HG02970 (cell line): ENCODE results near the gene USP3.

Source experiments
- ATAC-seq: cut with Tn5 transposase; IDR thresholded peaks from one replicate; pipeline ENCODE4 v1.9.1; 2021; ENCODE audit warnings: mild to moderate bottlenecking, moderate library complexity, moderate number of reproducible peaks; ENCODE audit not compliant: unreplicated experiment, low FRiP score

Gene USP3

GRCh38 chr15:63575312-63575711 lies 70.9 kb downstream of the USP3 start:
- ATAC-seq, result no peak

DNA sequence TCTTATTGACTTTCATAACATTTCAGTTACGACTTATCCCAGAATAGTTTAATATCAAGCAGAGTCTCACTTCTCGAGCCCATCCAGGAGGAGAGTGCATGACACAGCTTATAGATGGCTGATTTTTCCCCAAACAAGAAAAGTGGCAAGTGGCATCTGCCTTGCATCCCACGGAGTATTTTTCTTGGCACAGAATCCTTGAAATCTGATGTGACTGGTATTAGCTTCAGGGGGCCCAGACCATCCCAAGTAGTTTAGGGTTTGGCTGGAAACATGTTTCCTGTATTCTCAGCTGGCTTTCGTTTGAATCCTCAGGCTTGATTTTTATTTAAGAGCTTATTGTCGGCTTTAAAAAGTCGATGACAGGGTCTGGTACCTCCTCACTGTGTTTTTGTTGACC lies 72.0 kb downstream of the USP3 start:
- no peak for ATAC-seq

- ATAC-seq, result no peak
Measured at GRCh38 chr15:63582179-63582578, 77.8 kb downstream of the USP3 start.

- ATAC-seq, result no peak
Measured at GRCh38 chr15:63582718-63583426, 78.5 kb downstream of the USP3 start.

GRCh38 chr15:63586790-63587189 lies 82.4 kb downstream of the USP3 start:
- ATAC-seq, result no peak

GRCh38 chr15:63587527-63587926 lies 83.1 kb downstream of the USP3 start:
- no peak for ATAC-seq

DNA sequence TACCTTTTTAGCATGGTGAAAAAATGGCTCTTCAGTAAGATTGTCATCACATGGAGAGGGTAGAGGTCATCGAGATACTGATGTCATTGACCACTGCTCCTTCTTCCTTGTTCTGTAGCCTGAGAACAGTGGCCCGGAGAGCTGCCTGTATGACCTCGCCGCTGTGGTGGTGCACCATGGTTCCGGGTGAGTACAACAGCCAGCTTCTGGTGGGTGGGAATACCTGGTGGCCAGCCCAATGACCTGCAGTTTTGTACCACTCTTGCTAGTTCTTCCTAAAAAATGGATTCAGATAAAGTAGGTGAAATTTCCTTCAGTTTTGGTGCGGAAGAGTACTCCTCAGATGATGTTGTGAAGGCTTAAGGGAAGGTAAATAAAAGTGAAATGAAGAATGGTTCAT lies 84.4 kb downstream of the USP3 start:
- no peak for ATAC-seq

GRCh38 chr15:63593705-63594671 lies 89.6 kb downstream of the USP3 start:
- ATAC-seq, result no peak

- ATAC-seq, result no peak
Measured at GRCh38 chr15:63595065-63595464, 90.7 kb downstream of the USP3 start.

DNA sequence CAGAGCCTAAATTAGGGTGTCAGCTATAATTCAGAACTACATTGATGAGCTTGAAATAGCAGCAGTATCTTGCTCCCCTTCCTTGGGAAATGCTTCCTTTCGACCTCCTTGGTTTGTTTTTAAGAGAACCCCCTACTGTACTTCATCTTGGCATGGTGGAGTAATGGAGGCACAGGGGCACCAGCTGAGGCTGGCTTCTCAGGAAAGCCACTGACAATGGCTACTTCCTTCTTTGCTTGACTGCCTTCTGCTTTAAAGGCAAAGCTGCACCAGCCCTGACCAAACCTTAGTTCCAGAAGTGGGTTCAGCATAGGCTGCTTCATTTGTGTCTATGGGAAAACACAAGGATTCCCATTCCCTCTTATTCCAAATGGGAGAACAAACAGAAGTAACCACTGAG lies 91.3 kb downstream of the USP3 start:
- no peak for ATAC-seq

GRCh38 chr15:63596676-63597037 lies 92.3 kb downstream of the USP3 start:
- ATAC-seq, result no peak

DNA sequence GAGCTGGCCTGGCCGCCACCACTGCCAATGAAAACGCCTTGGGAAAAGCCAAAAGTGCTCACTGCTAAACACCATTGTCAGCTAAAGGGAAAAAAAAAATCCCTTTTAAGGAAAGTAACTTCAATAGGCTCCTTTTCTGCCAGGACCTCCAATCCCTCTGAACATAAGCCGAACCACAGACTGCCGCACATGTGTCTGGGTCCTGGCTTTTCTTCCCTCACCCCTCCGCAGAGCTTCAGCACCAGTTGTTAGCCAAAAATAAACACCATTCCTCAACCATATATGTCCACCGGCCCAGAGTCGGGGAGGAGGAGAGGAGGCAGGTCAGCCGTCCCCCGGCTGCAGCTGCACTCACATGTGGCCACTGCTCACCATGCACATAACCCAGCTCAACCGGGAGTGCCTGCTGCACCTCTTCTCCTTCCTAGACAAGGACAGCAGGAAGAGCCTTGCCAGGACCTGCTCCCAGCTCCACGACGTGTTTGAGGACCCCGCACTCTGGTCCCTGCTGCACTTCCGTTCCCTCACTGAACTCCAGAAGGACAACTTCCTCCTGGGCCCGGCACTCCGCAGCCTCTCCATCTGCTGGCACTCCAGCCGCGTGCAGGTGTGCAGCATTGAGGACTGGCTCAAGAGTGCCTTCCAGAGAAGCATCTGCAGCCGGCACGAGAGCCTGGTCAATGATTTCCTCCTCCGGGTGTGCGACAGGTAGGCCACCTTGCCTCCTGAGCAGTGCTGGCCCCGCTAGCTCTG lies 92.8 kb downstream of the USP3 start, which contains the start of gene FBXL22:
Gene FBXL22, plus strand, starts transcription at position 350 of the 753 bp plus-strand sequence. Its CDS starts 6 bp downstream, at position 356.
- no peak for ATAC-seq

GRCh38 chr15:63597821-63598220 lies 93.4 kb downstream of the USP3 start:
- ATAC-seq, result no peak

- no peak for ATAC-seq
Measured at GRCh38 chr15:63598473-63599400, 94.3 kb downstream of the USP3 start.

- no peak for ATAC-seq
Measured at GRCh38 chr15:63599401-63600000, 95.1 kb downstream of the USP3 start.

GRCh38 chr15:63600001-63600615 lies 95.7 kb downstream of the USP3 start:
- ATAC-seq, result no peak

- peak; percentile 66 for ATAC-seq
Measured at GRCh38 chr15:63600616-63601025, 96.2 kb downstream of the USP3 start.

DNA sequence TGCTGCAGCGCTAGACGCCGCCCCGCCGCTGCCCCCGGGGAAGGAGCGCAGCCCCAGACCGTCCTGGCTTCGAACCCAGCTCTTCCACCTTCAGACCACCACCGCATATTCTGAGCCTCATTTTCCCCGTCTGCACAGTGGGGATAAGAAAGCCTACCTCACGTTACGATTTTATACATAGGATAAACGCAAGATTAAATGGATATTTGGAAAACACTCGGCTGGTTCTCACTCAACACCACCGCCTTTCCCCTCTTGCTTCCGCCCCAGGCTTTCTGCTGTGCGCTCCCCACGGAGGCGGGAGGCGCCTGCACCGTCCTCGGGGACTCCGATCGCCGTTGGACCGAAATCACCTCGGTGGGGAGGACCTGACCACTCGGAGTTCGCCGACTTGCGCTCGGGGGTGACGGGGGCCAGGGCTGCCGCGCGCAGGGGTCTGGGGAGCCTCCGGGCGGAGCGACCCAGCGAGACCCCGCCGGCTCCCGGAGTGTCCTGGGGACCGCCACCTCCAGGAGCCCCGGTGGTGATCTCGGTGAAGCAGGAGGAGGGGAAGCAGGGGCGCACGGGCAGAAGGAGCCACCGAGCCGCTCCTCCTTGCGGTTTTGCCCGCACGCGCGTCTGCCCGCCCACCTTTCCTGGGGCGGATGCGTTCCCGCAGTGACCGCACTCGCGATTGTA lies 96.8 kb downstream of the USP3 start:
- ATAC-seq, result no peak
